Ascending aorta (tissue), 2 donors: Measurements from ENCODE around the gene VCL. TPM values are rescaled to one million over a fixed set of nuclear protein-coding genes. Genes with fewer than 3 reads are reported as not detected.
"Not testable (repeated sequence)": the region's sequence is repeated elsewhere in the genome, so short reads cannot be mapped to it uniquely, and the experiment has no call there.

Experiments used
- DNase-seq, 2 donors: peaks; one replicate each; pipeline ENCODE4 v3.0.0-alpha.2; 2019; ENCODE audit warnings: low spot score in 2 of 2
- H3K27ac ChIP-seq, 2 donors: fragments of 200-600 bp; sonication (generic); one replicate each; pipeline ENCODE4 v1.5.1; 2016 to 2017; ENCODE audit warnings: mild to moderate bottlenecking in 1 of 2
- H3K27me3 ChIP-seq: fragments of 200-600 bp; sonication (generic); one replicate; pipeline ENCODE4 v1.5.1; 2017
- H3K36me3 ChIP-seq, 2 donors: fragments of 200-600 bp; sonication (generic); one replicate each; pipeline ENCODE4 v1.5.1; 2016
- H3K4me1 ChIP-seq, 2 donors: fragments of 200-600 bp; sonication (generic); one replicate each; pipeline ENCODE4 v1.5.1; 2016 to 2017; ENCODE audit warnings: mild to moderate bottlenecking in 1 of 2
- H3K4me3 ChIP-seq, 2 donors: fragments of 200-600 bp; sonication (generic); one replicate each; pipeline ENCODE4 v1.5.1; 2016 to 2017; ENCODE audit warnings: mild to moderate bottlenecking in 1 of 2
- H3K9me3 ChIP-seq, 2 donors: fragments of 200-600 bp; sonication (generic); one replicate each; pipeline ENCODE4 v1.5.1; 2016
- intact Hi-C: fragments of 100-400 bp; cut with DNase I; formaldehyde crosslinking; loops from one replicate; pipeline ENCODE4 v1.15.1; 2023
- total RNA-seq: library from RNA; depleted of rRNA; stranded (reverse); fragments of >200 nt; gene quantifications from one replicate; pipeline ENCODE4 v1.1.0, GENCODE V29; 2016
- TF ChIP-seq, protein P1 (sequence below), 3 experiments: fragments of 200-600 bp in 2 of 3; fragments of 450-650 bp in 1 of 3; sonication (generic) in 2 of 3; IDR thresholded peaks; one replicate each; pipeline ENCODE4 v1.5.1; 2016 to 2019; ENCODE audit warnings: antibody characterized with exemption in 3 of 3, mild to moderate bottlenecking in 1 of 3, moderate library complexity in 1 of 3

VCL gene
- total RNA-seq, 1 donor from 2014 or later = 333 TPM

DNA sequence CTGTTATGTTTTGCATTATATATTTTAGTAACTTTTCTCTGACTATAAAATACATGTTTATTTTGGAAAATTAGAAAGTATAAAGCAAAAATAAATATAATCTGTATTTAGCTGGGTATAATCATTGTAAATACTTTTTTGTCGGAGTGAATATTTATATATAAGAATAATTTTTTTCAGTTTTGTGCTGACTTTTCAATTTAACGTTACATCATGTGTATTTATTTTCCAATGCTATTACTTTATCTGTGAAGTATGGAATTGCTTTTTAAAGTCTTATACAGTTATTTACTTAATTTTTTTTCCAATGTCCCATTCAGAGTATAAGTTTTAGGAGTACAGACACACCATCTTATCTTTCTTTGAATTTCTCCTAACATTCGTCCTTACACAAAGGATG, 137.5 kb downstream of the VCL start:
- Histone ChIP-seq H3K36me3 (peaks cover 61 to 67% of the 10 kb centered on the region in 2 donors), H3K4me3 (no peak overlapping the region), H3K4me1 (peaks cover 0 to 4% of the 10 kb centered on the region in 2 donors), H3K9me3 (no peaks in the 10 kb centered on the region), H3K27me3 (no peaks in the 10 kb centered on the region), H3K27ac (no peak overlapping the region)
- DNase-seq = no peak
- intact Hi-C loops = no loop called here
- TF ChIP-seq, protein P1, sequence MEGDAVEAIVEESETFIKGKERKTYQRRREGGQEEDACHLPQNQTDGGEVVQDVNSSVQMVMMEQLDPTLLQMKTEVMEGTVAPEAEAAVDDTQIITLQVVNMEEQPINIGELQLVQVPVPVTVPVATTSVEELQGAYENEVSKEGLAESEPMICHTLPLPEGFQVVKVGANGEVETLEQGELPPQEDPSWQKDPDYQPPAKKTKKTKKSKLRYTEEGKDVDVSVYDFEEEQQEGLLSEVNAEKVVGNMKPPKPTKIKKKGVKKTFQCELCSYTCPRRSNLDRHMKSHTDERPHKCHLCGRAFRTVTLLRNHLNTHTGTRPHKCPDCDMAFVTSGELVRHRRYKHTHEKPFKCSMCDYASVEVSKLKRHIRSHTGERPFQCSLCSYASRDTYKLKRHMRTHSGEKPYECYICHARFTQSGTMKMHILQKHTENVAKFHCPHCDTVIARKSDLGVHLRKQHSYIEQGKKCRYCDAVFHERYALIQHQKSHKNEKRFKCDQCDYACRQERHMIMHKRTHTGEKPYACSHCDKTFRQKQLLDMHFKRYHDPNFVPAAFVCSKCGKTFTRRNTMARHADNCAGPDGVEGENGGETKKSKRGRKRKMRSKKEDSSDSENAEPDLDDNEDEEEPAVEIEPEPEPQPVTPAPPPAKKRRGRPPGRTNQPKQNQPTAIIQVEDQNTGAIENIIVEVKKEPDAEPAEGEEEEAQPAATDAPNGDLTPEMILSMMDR (IDR thresholded peaks at IDR 0.05) = no peak

DNA sequence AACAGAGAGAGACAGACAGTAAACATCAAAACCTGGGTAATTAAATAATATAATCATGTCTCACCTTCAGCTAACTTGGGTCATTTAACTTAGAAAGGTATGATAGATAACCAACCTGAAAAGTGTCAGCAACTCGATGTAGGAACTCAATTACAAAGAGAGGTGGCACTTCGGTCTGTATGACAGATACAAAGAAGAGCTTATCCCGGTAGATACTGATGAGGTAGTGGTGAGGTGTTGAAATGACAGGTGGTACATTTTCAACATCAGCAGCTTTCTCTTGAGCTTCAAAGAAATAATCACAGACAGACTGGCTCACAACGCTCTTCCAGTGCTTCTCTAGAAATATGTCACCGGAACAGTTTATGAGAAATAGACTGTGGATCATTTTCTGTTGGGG, 140.1 kb downstream of the VCL start:
- intact Hi-C loops = no loop called here
- Histone ChIP-seq H3K27me3 (no peaks in the 10 kb centered on the region), H3K27ac (no peak overlapping the region), H3K9me3 (no peaks in the 10 kb centered on the region), H3K4me3 (no peak overlapping the region), H3K36me3 (peaks cover 39 to 45% of the 10 kb centered on the region in 2 donors), H3K4me1 (peaks cover 0 to 4% of the 10 kb centered on the region in 2 donors)
- DNase-seq = no peak
- TF ChIP-seq, protein P1 (IDR thresholded peaks at IDR 0.05) = no peak

DNA sequence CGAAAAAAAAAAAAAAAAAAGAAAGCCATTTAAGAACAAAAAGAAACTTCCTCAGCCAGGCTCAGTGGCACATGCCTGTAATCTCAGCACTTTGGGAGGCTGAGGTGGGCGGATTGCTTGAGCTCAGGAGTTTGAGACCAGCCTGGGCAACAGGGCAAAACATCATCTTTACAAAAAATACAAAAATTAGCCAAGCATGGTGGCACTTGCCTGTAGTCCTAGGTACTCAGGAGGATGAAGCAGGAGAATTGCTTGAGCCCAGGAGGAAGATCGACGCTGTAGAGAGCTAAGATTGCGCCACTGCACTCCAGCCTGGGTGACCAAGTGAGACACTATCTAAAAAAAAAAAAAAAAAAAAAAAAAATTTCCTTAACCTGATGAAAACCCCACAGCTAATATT, 140.7 kb downstream of the VCL start:
- DNase-seq, H3K4me1 ChIP-seq, H3K27ac ChIP-seq, H3K9me3 ChIP-seq, H3K4me3 ChIP-seq, H3K27me3 ChIP-seq, intact Hi-C loops: not testable (repeated sequence)
- peaks cover 34 to 39% of the 10 kb centered on the region in 2 donors for H3K36me3 ChIP-seq

DNA sequence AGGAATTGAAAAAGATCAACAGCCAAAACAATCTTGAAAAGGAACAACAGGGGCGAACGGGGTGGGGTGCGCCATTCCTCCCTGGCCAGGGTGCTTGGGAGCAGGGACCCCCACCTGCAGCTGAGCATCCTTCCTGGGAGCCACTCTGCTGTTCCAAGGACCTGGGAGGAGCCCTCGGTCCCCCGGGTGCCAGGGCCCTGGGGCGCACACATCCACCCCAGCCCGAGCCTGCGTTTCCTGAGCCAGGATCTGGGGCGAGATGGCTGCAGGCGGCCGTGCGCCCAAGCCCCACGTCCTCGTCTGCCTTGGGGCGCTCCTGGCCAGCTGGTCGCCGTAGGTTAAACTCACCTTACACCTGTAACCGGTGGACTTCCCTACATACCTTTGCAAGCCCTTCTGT, 142.1 kb downstream of the VCL start:
- H3K36me3 ChIP-seq = peaks cover 34 to 36% of the 10 kb centered on the region in 2 donors
- H3K4me1 ChIP-seq = peaks cover 0 to under 1% of the 10 kb centered on the region in 2 donors
- TF ChIP-seq, protein P1 (IDR thresholded peaks at IDR 0.05) = no peak
- H3K4me3 ChIP-seq = no peak overlapping the region
- no peak for DNase-seq
- no peak overlapping the region for H3K27ac ChIP-seq
- H3K9me3 ChIP-seq = no peaks in the 10 kb centered on the region
- intact Hi-C loops = no loop called here
- no peaks in the 10 kb centered on the region for H3K27me3 ChIP-seq

DNA sequence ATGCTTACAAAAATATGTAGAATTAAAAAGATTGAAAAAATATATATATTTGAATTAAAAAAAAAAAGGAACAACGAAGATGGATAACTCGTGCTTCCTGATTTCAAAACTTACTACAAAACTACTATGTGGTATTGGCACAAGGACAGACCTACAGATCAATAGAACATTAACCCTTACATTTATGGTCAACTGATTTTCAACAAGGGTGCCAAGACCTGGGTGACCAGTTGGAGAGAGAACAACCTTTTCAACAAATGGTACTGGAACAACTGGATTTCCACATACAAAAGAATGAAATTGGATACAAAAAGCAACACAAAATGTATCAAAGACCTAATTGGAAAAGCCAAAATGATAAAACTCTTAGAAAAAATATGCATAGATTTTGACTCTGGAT, 142.6 kb downstream of the VCL start:
- Histone ChIP-seq H3K9me3 (no peaks in the 10 kb centered on the region), H3K27me3 (no peaks in the 10 kb centered on the region), H3K4me3 (no peak overlapping the region), H3K36me3 (peaks cover 32 to 36% of the 10 kb centered on the region in 2 donors), H3K4me1 (peaks cover 0 to 6% of the 10 kb centered on the region in 2 donors), H3K27ac (no peak overlapping the region)
- intact Hi-C loops = no loop called here
- TF ChIP-seq, protein P1 (IDR thresholded peaks at IDR 0.05) = no peak
- no peak for DNase-seq

DNA sequence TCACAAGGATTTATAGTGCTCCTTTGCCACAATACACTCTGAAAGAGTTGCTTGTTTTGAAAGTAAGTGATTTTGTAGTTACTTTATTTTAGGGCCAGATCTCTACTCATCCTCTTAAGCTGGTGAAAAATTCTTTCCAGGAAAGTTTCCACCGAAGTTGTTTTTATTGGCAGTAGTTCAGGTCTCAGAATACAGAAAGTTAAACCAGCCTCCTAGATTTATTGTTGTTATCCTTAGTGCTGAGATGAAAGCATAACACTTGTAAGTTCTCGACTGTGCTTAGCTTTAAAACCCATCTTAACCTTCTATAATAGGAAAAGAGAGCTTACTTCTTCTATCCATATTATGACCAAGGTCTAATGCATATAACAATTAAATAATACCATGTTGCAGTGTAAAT, 147.2 kb downstream of the VCL start:
- Histone ChIP-seq H3K27ac (peak overlapping the region in 1 of 2 donors; percentile 2), H3K4me3 (no peak overlapping the region), H3K4me1 (peaks cover 5 to 19% of the 10 kb centered on the region in 2 donors), H3K27me3 (no peaks in the 10 kb centered on the region), H3K9me3 (no peaks in the 10 kb centered on the region), H3K36me3 (peaks cover 0 to 4% of the 10 kb centered on the region in 2 donors)
- intact Hi-C loops = no loop called here
- DNase-seq = no peak
- TF ChIP-seq, protein P1 (IDR thresholded peaks at IDR 0.05) = no peak

DNA sequence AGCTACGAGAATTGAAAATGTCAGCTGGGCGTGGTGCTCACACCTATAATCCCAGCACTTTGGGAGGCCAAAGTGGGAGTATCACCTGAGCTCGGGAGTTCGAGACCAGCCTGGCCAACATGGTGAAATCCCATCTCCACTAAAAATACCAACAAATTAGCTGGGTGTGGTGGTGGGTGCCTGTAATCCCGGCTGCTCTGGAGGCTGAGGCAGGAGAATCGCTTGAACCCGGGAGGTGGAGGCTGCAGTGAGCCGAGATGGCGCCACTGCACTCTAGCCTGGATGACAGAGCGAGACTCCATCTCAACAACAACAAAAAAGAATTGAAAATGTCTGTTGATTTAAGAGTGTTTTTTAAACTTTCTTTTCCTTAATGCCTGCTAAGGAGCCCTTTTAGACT, 149.1 kb downstream of the VCL start:
- peaks cover 5 to 23% of the 10 kb centered on the region in 2 donors for H3K4me1 ChIP-seq
- H3K27me3 ChIP-seq, H3K36me3 ChIP-seq, H3K4me3 ChIP-seq, H3K9me3 ChIP-seq, H3K27ac ChIP-seq, intact Hi-C loops, DNase-seq: not testable (repeated sequence)
